ENCODE results near the gene C5orf47. TPM values are rescaled to one million over a fixed set of nuclear protein-coding genes. Genes with fewer than 3 reads are reported as not detected.

Gene C5orf47
- total and polyA plus RNA-seq, 2 of the 8 experiments (the other 6 are each of a cell fraction or from before 2014, with no cell fraction given) = 0.11 TPM; not detected in 1

DNA sequence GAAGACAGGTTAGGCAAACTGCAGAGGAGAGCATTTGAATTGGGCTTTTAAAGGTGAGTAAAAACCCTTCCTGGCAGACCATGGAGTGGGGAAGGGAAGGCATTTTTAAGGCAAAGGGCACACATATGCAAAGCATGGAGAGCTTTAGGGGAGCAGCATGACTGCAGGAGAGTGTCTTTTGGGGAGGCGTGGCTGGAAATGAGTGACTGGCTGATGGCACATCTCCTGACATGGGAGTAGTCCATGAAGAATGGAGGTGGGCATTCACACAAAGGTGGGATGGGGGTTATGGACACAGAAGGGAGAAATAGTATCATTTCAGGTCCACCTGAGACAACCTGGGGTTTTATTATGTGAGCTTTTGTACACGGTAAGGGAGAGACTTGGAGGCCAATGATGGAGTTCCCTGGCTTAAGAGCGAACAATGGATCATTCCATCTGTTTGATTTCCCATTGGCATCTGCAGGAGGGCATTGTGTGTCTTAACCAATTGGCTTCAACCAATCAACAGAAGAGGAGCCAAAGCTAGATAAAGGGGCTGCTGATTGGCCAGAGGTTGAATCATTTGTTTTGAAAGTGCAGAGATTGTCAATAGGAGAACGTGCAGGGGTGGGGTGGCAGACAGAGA is 58.6 kb downstream of the C5orf47 start:
- no peaks in the 10 kb centered on the region; the same call in 1 of the 2 replicates for H3K23me2 ChIP-seq (ENCODE audit: low read depth, low read length)
- no peak overlapping the region for H3K14ac ChIP-seq (ENCODE audit: insufficient read length)
- no peak overlapping the region for H2BK5ac ChIP-seq (ENCODE audit: low read depth, low read length)
- H3K4me2 ChIP-seq (ENCODE audit: insufficient read depth in 1 of 2, low read depth in 2 of 2, low read length in 2 of 2) = no peak overlapping the region
- FAIRE-seq (no peak), DNase-seq (ENCODE audit: low read depth in 1 of 2, low spot score in 2 of 2) (no peak)
- peaks cover 0 to 3% of the 10 kb centered on the region in 2 experiments for H4K20me1 ChIP-seq (replicated peaks in 1 of 2; ENCODE audit: control insufficient read depth in 1 of 2, insufficient read depth in 2 of 2, low read length in 2 of 2)
- no peak overlapping the region for H2AFZ ChIP-seq (ENCODE audit: low read length)
- H3K18ac ChIP-seq (ENCODE audit: extremely low read depth, low read length) = no peak overlapping the region
- H4K8ac ChIP-seq (ENCODE audit: extremely low read depth, insufficient read depth, low read length) = no peak overlapping the region
- no peak overlapping the region for H2BK20ac ChIP-seq (ENCODE audit: low read length)
- no peak overlapping the region for H3K4ac ChIP-seq (replicated peaks; ENCODE audit: insufficient read length, low read depth, low read length)
- WGBS, 2 experiments (ENCODE audit: extremely low coverage in 1 of 2, insufficient coverage in 1 of 2, insufficient read length in 1 of 2, insufficient replicate concordance in 2 of 2, low coverage in 1 of 2, low lambda C conversion rate in 2 of 2, missing lambda C conversion rate in 1 of 2) = 85% methylated on average over 4 of the region's 4 CpGs; no CpG with 5 or more reads in 1 of the 2 experiments
- H3K4me3 ChIP-seq (ENCODE audit: extremely low read depth in 1 of 4, insufficient read depth in 2 of 4, low read depth in 3 of 4, low read length in 4 of 4) = no peak overlapping the region
- no peak overlapping the region for H2BK15ac ChIP-seq (ENCODE audit: low read length)
- CTCF ChIA-PET (ENCODE audit: partially characterized antibody) = interaction anchor here (1.0 to 8.6 kb wide), 5 partner anchors 21 to 432 kb away, joined by 3 to 187 read pairs (median 5); no protein-coding TSS in a partner anchor
- H3K4me1 ChIP-seq (replicated peaks in 1 of 4; ENCODE audit: control insufficient read depth in 3 of 4, insufficient read depth in 4 of 4, low read length in 3 of 4) = no peaks in the 10 kb centered on the region
- no peaks in the 10 kb centered on the region for H3K79me1 ChIP-seq (ENCODE audit: low read depth, low read length)
- H3K56ac ChIP-seq (replicated peaks; ENCODE audit: insufficient read length, low read depth, low read length) = no peak overlapping the region
- H4K91ac ChIP-seq (replicated peaks; ENCODE audit: insufficient read length, low read length) = no peak overlapping the region
- H3K23ac ChIP-seq (ENCODE audit: insufficient read length) = no peak overlapping the region
- no peaks in the 10 kb centered on the region for H3K79me2 ChIP-seq (ENCODE audit: control insufficient read depth in 1 of 2, insufficient read depth in 2 of 2, low read length in 2 of 2)
- H3K27me3 ChIP-seq (replicated peaks in 1 of 4; ENCODE audit: control insufficient read depth in 3 of 4, extremely low read depth in 1 of 4, insufficient read depth in 3 of 4, low read length in 3 of 4) = no peaks in the 10 kb centered on the region
- H3K27ac ChIP-seq (ENCODE audit: low read depth, low read length) = no peak overlapping the region
- H3K9ac ChIP-seq (replicated peaks in 1 of 4; ENCODE audit: extremely low read depth in 1 of 4, low read depth in 3 of 4, low read length in 3 of 4) = no peak overlapping the region
- POLR2A ChIA-PET (ENCODE audit: partially characterized antibody) = no interaction called here
- H3K36me3 ChIP-seq (ENCODE audit: control insufficient read depth in 2 of 4, insufficient read depth in 4 of 4, low read length in 3 of 4) = no peaks in the 10 kb centered on the region
- H3K9me3 ChIP-seq (ENCODE audit: insufficient read depth in 2 of 2, low read depth in 1 of 2, low read length in 1 of 2) = no peaks in the 10 kb centered on the region
- H2BK12ac ChIP-seq (ENCODE audit: low read depth, low read length) = no peak overlapping the region
- H4K5ac ChIP-seq (ENCODE audit: insufficient read length, low read depth, low read length) = no peak overlapping the region
- no peak overlapping the region for H2BK120ac ChIP-seq (replicated peaks; ENCODE audit: low read depth, low read length)
- no peak overlapping the region for H2AK5ac ChIP-seq (ENCODE audit: low read depth, low read length)
- no peak for TF ChIP-seq HDAC2 (IDR thresholded peaks at IDR 0.05; ENCODE audit: borderline replicate concordance in 1 of 2, low read depth in 2 of 2, low read length in 2 of 2)
- TF ChIP-seq SP4 (IDR thresholded peaks at IDR 0.05; ENCODE audit: low read length) = no peak
- TF ChIP-seq RNF2 (IDR thresholded peaks at IDR 0.05; ENCODE audit: borderline replicate concordance, low read depth, low read length, missing control alignments, poor library complexity, severe bottlenecking) = no peak
- TF ChIP-seq, protein P1, sequence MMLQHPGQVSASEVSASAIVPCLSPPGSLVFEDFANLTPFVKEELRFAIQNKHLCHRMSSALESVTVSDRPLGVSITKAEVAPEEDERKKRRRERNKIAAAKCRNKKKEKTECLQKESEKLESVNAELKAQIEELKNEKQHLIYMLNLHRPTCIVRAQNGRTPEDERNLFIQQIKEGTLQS (IDR thresholded peaks at IDR 0.05; ENCODE audit: insufficient read depth, low read depth, low read length) = no peak
- TF ChIP-seq, protein P2, sequence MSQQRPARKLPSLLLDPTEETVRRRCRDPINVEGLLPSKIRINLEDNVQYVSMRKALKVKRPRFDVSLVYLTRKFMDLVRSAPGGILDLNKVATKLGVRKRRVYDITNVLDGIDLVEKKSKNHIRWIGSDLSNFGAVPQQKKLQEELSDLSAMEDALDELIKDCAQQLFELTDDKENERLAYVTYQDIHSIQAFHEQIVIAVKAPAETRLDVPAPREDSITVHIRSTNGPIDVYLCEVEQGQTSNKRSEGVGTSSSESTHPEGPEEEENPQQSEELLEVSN (IDR thresholded peaks at IDR 0.05) = no peak
- no peak for TF ChIP-seq KDM1A (IDR thresholded peaks at IDR 0.05; ENCODE audit: borderline replicate concordance, low read length)
- no peak for TF ChIP-seq RXRA (IDR thresholded peaks at IDR 0.05; ENCODE audit: insufficient read depth, low read depth, low read length)
- no peak for TF ChIP-seq TAF7 (optimal IDR thresholded peaks at IDR 0.05; ENCODE audit: borderline replicate concordance, low read depth, low read length)
- TF ChIP-seq SP2 (IDR thresholded peaks at IDR 0.05; ENCODE audit: low read length) = no peak
- no peak for TF ChIP-seq MAFK (IDR thresholded peaks at IDR 0.05; ENCODE audit: low read depth, low read length)
- no peak for TF ChIP-seq EGR1 (IDR thresholded peaks at IDR 0.05; ENCODE audit: borderline replicate concordance, low read depth, low read length)

Measured in H1 (cell line).